GM18508 (cell line): Measurements from ENCODE around the gene OCA2.

Source experiments
- ATAC-seq: cut with Tn5 transposase; IDR thresholded peaks from one replicate; pipeline ENCODE4 v1.9.1; 2021; ENCODE audit warnings: moderate number of reproducible peaks; ENCODE audit not compliant: insufficient read depth, unreplicated experiment

The OCA2 gene

DNA sequence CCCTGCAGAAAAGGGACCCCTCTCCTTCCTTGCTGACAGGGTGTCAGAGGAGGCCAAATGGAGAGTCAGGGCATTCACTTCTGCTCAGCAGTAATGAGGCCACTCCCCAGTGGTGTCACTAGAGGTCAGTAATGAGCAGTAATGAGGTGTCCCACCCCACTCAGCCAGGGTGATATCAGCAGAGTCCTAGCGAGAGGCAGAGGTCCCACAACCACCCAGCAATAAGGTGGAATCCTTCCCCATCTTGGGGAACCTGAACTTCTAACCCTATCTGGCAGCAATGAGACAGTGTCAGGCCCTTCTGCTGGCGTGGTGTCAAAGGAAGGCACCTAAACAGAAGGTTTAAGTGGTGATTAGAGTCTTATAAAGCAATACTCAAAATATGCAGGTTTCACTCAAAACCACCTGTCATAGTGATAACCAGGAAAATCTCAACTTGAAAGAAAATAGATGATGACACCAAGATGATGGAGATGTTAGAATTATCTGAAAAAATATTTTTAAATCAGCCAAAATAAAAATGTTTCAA lies 12.9 kb downstream of the OCA2 start:
- peak; percentile 96 for ATAC-seq

- no peak for ATAC-seq
Observed at GRCh38 chr15:28085489-28086174, 13.5 kb downstream of the OCA2 start.

- no peak for ATAC-seq
Observed at GRCh38 chr15:28084547-28084946, 14.6 kb downstream of the OCA2 start.

DNA sequence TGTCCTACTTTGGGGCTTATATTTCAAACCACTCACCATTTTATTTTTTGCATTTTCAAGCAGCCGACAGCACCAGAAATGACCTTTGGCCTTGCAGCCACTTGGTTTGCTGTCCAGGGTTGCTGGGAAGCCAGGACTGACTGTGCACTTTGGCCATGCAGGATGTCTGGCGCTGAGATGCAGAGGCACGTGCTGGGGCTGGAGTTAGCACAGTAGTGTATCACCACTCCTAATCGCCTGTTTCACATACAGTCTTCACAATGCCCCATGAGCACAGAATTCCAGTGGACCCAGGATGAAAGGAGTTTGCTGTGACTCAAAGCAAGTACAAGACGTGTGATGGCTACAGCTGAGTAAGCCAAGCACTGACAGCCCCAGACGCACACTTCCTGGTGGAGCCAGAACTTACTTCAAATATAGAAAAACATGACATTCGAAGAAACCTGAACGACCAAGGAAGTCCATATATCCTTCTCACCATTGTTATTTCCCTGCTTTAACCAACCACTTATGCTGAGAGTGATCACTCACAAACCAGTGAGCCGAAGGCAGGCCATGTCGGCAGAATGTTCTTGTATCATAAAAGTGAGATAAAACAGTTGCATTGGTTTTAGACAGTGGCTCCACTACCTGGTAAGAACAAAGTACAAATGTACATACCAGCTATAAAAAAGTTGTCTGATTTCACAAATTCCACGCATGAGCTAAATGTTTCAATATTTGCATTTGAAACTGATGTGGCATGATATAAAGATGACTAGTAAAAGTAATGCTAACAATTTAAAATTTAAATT lies 16.0 kb downstream of the OCA2 start:
- no peak for ATAC-seq

- no peak for ATAC-seq
Observed at GRCh38 chr15:28081594-28081993, 17.5 kb downstream of the OCA2 start.

DNA sequence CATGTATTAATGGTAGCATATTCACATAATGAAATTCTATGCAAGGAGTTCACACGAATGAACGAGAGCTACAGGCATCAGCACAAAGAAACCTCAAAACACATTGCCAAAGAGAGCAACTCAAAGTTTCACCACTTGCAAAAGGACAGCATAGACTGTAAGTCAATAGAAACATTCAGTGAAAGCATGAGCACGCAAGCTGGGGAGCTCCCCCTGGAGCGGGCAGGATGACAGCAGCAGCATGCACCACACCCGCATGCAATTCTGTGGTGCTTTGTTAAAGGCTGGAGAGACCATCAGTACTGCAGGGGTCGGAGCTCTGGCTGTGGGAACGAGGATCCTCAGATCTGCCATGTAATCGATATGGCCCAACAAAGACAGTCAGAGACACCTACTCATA lies 18.7 kb downstream of the OCA2 start:
- no peak for ATAC-seq

DNA sequence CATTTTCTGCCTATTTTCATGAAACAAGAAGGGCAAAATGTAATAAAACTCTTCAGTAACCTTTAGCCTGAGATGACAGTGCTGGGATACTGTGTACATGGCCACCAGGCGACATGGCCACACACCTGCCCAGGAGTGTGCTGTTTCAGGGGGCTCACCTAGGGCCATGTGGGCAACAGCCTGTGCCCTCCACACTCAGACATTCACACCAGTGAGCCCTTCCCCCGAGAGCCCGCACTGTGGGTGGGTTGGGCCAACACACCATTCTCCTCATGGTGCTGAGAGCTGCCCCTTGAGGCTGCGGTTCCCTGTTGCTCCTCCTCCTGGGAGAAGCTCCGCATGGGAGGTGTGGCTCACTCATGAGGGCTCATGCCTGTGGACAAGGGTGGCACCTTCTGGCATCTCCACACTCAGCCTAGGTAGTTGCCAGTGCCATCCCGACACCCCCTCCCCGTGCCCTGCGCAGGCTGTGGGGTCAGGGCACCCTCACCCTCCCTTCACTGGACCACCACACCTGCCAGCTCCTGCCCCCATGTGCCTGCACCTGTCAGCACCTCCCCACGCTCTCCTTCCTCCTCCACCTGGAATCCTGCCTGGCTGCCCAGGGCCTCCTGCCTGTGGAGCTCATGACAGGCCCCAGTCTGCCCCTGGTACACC lies 19.7 kb downstream of the OCA2 start:
- no peak for ATAC-seq

- ATAC-seq = no peak
Observed at GRCh38 chr15:28078191-28078719, 20.9 kb downstream of the OCA2 start.

- ATAC-seq = no peak
Observed at GRCh38 chr15:28075573-28075972, 23.5 kb downstream of the OCA2 start.

- no peak for ATAC-seq
Observed at GRCh38 chr15:28068930-28069329, 30.2 kb downstream of the OCA2 start.

- ATAC-seq = no peak
Observed at GRCh38 chr15:28066231-28066630, 32.9 kb downstream of the OCA2 start.

DNA sequence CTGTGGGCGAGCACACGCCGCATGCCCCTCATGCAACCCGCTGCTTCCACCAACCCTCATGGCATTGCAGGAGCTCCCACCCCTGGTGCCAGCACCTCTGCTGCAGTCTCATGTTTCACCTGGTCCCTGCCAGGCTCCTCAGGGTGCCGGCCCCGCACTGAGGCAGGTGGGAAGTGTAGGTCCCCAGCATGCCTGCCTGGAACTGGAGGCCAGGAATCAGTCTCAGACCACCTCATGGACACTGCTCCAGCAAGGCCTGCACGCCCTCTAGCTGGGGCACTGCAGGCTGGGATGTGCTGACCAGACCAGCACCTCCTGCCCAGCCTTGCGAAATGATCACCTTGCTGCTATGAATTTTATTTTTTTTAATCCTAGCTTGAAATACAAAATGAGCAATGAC lies 39.1 kb downstream of the OCA2 start:
- ATAC-seq = no peak

- ATAC-seq = no peak
Observed at GRCh38 chr15:28058082-28058481, 41.0 kb downstream of the OCA2 start.

DNA sequence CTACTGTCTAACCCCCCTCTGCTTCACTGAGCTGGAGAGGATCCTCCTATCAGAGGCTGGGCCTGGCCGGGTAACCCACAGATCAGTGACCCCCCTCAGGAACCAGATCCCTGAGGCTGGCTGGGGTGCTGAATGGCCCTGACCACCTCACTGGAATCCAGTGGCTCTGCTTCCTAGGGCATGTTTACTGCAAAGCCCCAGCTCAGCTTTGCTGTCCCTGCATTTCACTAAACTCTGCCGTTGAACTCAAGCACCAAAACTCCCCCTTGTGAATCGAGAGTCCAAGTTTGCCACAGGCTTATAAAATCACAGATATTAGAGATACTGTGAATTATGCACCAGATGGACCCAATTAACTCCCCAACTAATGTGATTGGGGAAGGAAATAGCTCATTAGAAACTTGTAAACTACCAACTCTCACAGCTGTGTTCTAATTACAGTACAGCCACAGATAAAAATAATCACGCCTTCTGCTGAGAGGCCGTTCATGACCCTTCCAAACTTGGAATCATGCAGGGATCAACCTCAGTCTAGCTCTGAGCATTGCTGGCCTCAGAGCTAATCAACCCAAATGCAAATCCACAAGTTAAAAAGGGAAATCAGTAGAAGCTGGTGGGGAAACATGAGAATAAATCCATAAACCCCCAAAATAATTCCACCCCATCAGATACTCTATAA lies 47.0 kb downstream of the OCA2 start:
- ATAC-seq = no peak

DNA sequence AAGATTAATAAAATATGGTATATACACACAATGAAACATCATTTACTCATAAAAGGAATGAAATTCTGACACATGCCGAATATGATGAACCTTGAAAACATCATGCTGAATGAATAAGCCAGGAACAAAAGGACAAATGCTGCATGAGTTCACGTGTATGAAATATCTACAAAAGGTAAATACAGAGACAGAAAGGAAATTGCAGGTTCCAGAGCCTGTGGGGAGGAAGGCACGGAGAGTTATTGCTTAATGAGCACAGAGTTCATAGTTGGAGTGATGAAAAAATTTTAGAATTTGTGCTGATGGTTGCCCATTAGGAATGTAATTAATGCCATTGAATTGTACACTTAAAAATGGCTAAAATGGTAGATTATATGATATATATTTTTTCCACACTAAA lies 49.5 kb downstream of the OCA2 start:
- ATAC-seq = no peak

- ATAC-seq = no peak
Observed at GRCh38 chr15:28047277-28047676, 51.8 kb downstream of the OCA2 start.

DNA sequence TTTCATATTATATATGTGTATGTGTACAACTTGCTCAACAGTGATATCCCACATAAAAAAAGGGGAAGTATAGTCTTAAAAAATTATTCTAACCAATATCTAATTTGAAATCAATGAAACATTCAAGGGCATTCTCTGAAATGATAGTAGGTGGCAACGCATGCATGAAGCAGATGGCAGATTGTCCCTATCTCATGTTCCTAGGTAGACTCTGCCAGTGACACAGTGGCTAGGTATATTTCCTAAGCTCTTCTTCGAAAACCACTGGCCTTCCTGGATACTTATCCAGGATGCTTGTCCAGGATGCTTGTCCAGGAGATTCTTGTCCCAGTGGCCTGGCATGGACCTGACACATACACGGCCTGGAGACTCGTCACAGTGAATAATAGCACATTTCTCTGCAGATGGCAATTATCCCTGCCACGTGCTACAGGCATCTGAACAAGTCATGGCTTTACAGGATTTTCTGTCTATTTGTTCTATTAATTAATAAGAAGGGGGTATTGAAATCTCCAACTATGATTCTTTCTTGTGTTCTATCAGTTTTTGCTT lies 54.9 kb downstream of the OCA2 start:
- no peak for ATAC-seq

DNA sequence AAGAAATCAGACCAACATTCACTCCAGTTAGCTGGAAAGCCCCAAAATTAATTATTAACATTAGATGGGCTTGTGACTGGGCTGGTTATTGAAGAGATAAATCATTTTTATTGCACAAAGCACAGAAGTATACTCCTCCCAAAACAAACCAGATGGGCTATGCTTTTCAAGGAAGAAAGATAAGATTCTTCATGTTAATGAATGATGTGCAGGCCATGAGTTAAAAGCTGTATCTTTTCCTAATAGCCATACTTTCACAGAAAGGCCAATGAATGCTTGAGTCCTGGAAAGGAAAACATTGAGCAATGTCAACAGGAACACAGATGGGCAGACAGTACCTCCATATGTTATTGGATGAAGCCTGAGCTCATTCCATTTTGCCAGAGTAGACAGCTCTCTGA lies 55.4 kb downstream of the OCA2 start:
- ATAC-seq = no peak

GRCh38 chr15:28037969-28038590 lies 61.0 kb downstream of the OCA2 start:
- no peak for ATAC-seq

DNA sequence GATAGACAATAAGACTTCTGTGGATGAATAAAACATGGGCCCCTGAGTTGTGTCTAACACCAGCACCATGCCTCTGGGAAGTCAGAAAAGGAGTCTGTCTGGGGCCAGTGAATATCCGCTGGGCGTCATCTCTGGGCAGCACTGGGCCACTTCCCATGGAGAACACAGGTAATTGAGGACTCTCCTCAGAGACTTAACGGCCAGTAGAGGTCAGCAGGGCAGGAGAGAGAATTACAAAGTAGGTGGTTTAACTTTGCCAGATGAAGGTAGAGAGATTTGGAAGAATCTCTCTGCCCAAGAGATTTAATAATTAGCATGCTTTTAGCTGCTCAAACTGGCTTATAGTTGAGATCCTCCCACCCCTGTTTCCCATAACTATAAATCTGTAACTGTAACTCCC lies 65.7 kb downstream of the OCA2 start:
- ATAC-seq = no peak
